Prostate gland (tissue), 2 donors: ENCODE results near the gene PIP4K2B.

ENCODE experiments used
- CTCF ChIP-seq, 4 experiments: fragments of 200-600 bp in 2 of 4; fragments of 450-650 bp in 2 of 4; sonication (generic) in 2 of 4; IDR thresholded peaks; 1 replicate in 3 of 4; 2 replicates in 1 of 4; pipeline ENCODE4 v1.5.1; 2016 to 2019; ENCODE audit warnings: antibody characterized with exemption in 4 of 4, mild to moderate bottlenecking in 2 of 4, moderate library complexity in 2 of 4
- POLR2A ChIP-seq: fragments of 450-650 bp; IDR thresholded peaks from one replicate; pipeline ENCODE4 v1.6.1; 2016; ENCODE audit warnings: antibody characterized with exemption, mild to moderate bottlenecking
- POLR2AphosphoS5 ChIP-seq: sonication (generic); formaldehyde crosslinking; IDR thresholded peaks from one replicate; pipeline ENCODE4 v1.6.1; 2017; ENCODE audit warnings: antibody characterized with exemption

GRCh38 chr17:38720941-38721340 is 78.4 kb downstream of the PIP4K2B start:
- TF ChIP-seq CTCF (IDR thresholded peaks at IDR 0.05) (no peak), POLR2AphosphoS5 (no peak), POLR2A (no peak)
